GM19351 (cell line): ENCODE results near the gene RASL10B.
"Not testable (repeated sequence)": the region's sequence is repeated elsewhere in the genome, so short reads cannot be mapped to it uniquely, and the experiment has no call there.

ENCODE experiments used
- ATAC-seq: cut with Tn5 transposase; IDR thresholded peaks from one replicate; pipeline ENCODE4 v1.9.1; 2021; ENCODE audit warnings: mild to moderate bottlenecking, moderate library complexity; ENCODE audit not compliant: unreplicated experiment

Gene RASL10B, protein sequence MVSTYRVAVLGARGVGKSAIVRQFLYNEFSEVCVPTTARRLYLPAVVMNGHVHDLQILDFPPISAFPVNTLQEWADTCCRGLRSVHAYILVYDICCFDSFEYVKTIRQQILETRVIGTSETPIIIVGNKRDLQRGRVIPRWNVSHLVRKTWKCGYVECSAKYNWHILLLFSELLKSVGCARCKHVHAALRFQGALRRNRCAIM

DNA sequence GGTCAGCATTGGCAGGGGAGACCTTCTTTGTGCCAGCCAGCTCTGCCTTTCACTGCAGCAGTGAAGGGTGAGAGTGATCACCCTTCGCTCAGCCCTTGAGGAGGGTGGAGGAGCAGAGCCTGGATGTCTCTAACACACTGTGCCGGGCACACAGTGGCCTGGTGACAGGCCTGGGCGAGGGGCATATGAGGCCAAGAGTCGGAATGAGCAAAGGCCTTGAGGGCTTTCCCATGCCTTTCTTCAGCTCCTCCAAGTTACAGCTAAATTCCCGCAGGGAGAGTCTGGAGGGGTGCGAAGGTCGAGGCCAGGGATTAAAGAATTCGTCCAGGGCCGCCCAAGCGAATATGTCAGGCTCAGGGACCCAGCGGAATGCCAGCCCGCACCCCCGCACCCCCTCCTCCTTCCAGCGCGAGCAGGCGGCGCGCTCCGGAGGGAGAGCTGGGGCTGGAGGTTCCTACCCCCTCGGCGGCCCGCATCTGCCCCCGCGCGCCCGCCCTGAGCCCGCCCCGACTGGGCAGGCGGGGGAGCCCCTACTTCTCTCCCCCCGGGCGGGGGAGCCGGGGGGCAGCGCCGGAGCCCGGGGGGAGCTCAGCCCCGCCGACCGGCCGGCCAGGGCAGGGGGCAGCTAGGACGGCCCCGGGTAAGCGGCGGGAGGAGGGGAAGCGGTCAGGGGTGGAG is at the start of gene RASL10B:
TSS of gene RASL10B (plus strand) at position 401 of the 678 bp plus-strand sequence. CDS start 3,546 bp downstream, outside the sequence.
- ATAC-seq: no peak

DNA sequence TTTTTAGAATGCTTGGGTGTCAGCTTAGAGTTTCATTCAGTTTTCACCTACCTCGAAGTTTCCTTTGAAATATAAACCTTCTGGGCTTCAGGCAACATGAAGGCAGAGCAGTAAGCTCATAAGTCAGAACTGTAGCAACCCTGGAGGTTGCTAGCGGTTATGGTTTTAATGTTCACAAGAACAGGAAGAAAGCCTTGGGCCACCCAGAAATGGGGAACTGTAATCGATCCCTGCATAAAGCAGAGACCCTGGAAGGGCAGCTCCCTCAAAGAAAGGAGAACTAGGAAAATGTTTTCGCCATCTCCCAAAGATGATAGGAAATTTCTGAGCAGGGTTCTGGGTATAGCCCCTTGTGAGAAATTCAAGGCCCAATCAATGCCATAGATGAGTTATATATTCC is 47.8 kb upstream of the RASL10B start:
- no peak for ATAC-seq

DNA sequence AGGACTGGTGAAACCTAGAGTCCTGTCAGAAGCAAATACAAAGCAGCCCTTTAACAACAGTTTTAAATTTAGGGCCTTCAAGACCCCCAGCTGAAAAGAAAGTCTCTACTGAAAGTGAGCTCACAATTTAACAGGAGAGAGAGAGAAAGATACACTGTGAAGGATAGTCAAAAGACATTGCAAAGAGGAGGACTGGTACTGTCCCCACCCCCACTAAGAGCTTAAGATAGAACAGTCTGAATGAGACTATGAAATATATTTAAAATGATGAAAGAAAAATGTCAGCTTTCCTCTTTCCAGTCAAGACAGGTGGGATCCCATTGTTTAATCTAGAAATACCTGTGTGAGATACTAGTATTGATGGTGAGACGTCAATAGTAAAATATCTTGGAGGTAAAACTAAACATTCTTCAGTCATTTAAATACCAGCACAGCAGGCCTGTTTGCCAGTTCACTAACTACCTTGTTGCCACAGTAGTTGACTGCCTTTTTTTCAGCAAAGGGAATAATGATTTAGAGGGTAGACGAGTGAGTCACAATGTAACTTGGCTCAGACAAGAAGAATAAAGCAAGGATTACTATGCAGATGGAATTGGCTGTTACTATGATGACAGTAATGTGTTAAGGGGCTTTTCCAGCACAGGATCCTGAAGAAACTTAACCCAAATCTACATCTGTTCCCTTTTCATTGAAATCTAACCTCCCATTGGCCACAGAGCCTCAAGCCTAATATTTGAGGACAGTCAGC is 47.2 kb upstream of the RASL10B start:
- no peak for ATAC-seq

DNA sequence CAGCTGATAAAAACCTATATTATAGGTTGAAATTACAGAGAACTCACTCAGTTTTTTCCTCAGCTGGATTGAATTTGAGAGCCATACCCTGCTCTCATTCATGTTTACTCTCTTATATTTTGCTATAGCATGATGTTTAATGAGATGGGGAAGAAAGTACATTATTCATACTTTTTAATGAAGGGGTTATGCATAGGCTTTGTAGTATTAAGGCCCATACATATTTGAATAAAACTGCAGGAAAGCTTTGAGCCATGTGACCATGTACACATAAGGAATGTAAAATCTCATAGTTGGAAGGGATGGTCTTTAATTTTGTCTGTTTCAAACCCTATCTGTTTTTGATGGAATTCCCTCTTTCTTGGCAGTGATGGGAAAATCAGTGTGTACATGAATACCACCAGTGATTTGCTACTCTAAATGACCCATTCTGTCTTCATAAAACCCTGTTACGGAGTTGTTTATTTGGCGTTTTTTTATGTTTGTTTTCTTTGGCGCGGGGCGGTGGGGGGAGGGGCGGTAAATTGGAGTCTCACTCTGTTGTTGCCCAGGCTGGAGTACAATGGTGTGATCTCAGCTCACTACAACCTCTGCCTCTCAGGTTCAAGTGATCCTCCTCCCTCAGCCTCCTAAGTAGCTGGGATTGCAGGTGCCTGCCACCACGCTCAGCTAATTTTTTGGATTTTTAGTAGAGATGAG is 38.8 kb upstream of the RASL10B start:
- no peak for ATAC-seq

DNA sequence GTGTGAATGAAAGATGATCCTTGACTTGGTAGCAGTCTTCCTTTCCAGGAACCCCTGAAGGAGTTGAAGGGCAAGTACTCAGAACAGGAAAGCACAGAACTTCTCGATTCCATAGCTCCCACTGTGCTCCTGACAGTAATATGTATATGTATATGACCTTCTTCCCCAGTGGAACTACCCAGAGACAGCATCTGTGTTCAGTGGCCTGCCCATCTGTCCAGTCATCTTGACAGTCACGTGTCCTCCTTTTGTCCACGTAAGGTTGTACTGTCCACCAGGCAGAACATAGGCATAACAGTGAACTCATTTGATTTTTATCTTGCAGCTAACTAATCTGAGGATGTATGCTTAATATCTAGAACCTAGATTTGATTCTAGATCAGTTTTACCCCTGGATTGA is 37.8 kb upstream of the RASL10B start:
- ATAC-seq: no peak

DNA sequence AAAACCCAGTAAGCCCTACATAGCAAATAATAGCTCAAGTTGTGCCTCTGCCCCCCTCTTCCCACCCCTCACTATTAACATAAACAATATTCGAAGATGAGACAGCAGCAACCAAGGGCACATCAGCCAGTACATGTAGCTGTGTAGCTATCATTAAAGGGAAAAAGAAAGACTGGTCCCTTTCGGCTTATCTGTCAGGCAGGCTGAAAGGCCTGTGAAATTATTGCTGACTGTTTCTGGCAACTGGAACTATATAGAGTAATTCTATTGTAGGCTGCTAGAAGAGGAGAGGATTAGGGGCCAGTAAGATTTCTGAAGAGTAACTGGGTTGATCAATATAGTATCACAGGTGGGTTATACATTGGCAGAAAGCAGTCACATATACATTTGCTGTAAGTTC is 36.5 kb upstream of the RASL10B start:
- no peak for ATAC-seq

DNA sequence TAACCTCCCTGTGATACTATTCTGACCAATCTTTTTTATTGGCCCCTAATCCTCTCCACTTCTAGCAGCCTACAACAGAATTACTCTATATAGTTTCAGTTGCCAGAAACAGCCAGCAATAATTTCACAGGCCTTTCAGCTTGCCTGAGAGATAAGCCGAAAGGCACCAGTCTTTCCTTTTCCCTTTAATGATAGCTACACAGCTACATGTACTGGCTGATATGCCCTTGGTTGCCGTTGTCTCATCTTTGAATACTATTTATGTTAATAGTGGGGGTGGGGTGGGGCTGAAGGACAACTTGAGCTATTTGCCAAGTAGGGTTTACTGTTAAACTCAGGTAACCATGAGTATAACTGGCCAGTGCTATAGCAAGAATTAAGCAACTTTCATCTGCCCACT is 35.8 kb upstream of the RASL10B start:
- no peak for ATAC-seq

DNA sequence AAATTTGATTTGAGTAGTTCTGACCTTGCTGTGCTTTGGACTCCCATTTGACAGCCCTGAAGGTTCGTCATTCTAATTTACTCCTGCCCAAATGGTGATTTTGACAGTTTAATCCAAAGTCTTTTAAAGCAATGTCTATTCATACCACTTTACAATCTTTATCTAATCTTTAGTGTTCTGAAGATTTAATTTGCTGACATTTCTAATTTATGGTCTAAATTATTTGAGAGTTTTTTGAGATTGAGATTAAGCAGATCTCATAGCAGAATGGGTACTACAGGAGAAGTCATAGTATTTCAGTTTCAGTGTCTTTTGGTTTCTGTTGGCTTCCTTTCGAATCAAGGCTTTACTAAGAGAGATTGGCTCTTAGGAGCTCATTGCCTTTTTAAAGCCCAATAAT is 32.6 kb upstream of the RASL10B start:
- ATAC-seq: no peak

DNA sequence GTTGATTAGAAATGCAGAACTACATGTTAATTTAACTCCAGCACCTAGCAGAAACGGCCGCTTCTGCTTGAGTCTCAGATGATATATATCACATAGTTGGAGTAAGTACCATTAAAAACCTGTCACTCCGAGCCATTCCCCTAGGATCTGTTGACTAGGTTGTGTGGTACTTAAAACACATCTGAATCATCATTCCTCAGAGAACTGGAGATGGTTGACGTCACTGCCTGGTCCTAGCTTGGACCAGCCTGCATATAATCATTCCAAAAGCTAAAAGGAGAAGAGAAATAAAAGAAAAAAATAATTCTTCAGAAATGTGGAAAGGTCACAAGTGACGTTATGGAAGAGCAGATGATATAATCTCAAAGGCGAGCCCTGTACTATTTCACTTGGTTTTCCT is 31.3 kb upstream of the RASL10B start:
- ATAC-seq: no peak

DNA sequence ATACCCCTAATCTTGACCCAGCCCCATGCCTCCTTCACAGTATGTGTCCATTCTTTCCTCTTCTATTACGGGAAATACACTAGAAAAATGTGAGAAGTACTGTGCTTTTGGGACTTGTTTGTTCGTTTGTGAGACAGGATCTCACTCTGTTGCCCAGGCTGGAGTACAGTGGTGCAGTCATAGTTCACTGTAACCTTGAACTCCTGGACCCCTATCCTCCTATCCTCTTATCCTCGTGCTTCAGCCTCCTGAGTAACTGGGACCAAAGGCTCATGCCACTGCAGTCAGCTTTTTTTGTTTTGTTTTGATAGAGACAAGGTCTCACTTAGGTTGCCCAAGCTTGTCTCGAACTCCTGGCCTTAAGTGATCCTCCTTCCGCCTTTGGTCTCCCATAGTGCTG is 29.9 kb upstream of the RASL10B start:
- no peak for ATAC-seq

DNA sequence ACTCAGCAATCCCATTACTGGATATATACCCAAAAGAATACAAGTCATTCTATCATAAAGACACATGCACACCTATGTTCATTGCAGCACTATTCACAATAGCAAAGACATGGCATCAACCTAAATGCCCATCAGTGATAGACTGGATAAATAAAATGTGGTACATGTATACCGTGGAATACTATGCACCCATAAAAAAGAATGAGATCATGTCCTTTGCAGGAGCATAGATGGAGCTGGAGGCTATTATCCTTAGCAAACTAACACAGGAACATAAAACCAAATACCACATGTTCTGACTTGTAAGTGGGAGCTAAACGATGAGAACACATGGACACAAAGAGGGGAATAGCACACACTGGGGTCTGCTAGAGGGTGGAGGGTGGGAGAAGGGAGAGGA is 28.1 kb upstream of the RASL10B start:
- not testable (repeated sequence) for ATAC-seq

DNA sequence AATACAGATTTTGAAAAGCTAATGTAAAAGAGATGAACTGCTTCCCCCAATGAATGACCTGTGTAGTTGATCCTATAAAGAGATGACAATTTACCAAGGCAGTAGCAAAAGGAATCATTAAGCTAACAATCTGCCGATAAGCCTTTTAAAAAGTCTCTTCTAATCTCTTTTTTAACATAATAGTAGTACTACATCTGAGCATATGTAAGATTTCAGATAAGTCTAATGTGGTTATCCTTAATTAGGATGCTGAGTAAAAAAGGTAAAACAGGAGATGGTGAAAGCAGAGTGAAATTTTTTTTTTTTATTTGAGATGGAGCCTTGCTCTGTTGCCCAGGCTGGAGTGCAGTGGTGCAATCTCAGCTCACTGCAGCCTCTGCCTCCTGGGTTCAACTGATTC is 26.2 kb upstream of the RASL10B start:
- ATAC-seq: no peak

DNA sequence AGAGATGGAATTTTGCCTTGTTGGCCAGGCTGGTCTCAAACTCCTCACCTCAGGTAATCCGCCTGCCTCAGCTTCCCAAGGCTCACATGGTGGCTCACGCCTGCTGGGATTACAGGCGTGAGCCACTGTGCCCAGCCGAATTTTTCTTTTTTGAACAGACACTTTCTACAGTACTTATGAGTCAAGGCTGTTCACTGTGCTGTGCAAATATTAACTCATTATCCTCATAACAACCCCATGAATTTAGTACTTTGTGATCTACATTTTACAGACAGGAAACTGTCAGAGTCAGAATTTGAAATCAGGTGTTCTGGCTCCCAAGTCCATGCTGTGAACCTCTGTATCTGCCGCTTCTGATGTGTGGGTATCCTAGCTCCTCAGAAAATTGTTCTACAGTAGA is 25.7 kb upstream of the RASL10B start:
- no peak for ATAC-seq

DNA sequence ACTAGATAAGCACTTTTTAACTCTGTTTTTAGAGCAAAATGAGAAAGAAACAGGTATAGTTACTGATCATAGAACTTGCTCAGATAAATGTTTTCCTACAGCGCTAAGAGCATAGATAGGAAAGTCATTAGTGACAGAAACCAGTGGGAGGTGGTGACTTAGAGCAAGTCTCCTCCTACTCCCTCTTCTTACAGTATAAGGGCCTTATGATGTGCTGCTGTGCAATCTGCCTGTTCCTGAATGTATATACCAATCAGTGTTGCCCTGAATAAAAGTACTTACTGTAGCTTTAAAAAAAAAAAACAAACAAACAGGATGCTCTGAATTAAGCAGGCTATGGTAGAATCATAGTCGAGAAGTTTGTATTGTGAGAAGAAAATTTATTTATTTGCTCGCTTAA is 23.3 kb upstream of the RASL10B start:
- ATAC-seq: no peak

DNA sequence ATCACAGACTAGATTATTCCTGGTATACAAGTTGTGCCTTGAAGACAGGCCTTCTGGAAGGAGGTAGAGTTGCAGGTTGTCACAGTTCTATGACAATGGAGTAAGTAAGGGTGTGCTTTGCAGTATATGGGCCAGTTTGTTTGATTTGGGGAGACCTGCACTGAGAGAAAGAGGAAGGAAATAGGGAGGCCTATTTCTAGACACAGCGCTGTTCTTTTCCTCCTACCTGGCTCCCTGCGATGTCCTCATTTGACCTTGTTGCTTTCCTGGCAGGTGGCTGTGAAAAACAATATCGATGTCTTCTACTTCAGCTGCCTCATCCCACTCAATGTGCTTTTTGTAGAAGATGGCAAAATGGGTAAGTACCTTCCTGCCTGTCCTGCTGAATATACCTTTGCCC is 22.5 kb upstream of the RASL10B start:
- ATAC-seq: no peak

DNA sequence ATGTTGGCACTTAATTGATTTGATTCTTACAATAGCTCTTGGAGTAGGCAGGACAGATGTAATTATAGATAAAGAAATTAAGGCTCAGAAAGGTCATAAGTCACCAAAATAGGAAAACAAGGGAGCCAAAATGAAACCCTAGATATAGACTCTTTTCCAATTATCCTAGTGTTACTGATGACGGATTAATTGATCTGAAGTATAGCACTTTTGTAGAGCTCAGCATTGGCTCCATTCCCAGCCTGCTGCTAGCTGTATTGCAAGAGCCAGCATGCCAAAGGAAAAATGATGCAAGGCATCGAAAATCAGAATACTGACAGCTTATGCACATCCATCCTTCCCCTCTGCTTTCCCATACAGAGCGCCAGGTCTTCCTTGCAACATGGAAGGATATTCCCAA is 21.6 kb upstream of the RASL10B start:
- ATAC-seq: no peak

DNA sequence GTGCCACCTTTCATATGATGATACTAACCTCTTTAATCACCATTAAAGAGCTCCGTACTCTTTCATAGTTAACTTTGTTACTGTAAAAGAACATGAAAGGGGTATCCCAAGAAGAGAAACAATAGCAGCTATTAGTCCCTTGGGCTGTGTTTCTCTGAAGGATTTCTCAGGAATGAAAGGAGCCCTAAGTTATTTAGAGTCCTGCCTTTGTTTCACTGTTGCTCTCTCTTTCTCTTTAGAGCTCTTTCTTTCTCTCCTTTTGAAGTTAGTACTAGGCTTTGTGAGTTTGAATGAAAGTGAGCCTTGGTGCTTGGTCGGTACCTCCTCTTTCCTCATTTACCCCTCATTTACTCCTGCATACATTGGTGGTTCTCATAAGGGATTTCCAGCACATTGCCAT is 20.5 kb upstream of the RASL10B start:
- no peak for ATAC-seq

DNA sequence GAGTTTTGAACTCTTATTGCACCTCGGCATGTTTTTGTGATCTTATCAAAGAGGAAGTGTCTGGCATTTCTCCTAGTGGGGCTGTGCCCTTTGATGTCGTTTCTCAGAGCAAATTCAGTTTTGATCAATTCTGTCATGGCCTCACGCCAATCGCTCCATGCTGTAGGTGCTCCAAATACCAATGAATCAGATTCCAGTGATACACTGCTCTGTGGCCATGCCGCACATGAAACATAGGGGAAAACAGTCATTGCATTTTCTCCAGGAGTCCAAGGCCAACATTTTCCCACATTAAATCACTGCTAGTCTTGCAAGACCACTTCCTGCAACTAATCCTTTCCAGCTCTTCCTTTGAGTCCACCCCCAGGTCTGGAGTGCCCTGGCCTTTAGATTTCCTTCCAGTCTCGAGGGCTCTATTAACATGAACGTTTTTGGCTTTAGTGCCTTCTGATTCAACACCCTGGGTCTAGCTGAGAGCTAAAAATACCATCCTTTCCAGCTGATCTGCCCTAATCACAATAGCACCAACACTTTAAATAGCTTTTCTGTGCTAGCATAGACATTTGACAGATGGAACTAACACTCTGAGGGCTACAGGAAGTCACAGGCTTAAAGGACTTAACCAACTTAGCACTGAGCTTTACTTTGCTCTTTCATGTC is 18.2 kb upstream of the RASL10B start:
- no peak for ATAC-seq

DNA sequence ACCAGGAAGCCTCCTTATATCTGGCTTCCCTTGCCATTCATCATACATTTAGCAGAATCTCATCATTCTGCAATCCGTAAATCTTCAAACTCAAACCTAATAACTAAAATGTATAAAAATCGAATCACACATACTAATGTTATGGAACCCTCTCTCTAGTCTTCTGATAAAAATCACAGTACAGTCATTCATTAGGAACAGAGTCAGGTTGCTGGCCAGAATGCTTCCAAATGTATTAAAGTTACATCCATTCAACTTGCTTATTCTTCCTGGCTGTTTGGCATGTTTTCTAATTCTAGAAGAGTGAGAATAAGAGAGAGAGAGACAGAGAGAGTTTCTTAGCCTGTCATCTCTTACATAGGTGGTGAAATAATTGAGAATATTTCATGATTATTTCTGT is 16.5 kb upstream of the RASL10B start:
- no peak for ATAC-seq

DNA sequence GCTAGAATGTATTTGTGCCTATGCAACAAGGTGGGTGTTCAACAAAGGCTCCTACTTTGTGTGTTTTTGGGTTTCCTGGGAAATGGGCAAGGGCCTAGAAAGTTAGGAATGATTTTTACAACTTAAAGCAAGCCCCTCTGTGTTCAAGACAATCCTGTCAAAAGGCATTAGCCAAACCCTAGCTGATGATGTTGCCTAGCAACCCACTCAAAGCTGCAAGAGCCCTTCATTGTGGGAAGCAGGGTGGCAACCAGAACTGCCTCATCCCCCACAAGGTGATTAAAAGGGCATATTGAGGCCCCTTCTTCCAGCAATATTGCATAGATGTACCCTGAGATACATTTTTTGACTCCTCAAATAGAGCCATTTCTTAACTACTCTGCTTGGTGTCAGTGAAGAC is 16.0 kb upstream of the RASL10B start:
- ATAC-seq: no peak

DNA sequence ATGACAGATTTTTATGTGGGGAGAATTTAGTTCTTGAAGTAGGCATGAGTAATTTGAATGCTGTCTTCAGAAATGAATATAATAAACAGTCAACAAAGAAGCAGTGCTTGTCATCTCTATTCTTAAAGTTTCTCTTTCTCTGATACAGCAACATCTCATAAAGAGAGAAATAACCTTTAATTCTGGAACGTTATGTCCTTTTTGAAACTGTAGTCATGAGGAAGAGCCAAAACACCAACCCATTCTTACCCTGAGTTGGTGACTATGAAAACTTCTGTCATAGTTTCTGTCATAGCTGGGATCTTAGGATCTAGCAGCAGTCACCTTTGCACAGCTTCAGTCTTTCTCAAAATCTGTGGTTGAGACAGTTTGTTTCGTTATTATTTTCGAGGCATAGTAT is 15.3 kb upstream of the RASL10B start:
- ATAC-seq: no peak
